ENCODE data around the gene AUTS2. TPM values are rescaled to one million over a fixed set of nuclear protein-coding genes. Genes with fewer than 3 reads are reported as not detected.

Gene AUTS2
- total RNA-seq, 1 donor from 2014 or later, result 56.0 TPM

DNA sequence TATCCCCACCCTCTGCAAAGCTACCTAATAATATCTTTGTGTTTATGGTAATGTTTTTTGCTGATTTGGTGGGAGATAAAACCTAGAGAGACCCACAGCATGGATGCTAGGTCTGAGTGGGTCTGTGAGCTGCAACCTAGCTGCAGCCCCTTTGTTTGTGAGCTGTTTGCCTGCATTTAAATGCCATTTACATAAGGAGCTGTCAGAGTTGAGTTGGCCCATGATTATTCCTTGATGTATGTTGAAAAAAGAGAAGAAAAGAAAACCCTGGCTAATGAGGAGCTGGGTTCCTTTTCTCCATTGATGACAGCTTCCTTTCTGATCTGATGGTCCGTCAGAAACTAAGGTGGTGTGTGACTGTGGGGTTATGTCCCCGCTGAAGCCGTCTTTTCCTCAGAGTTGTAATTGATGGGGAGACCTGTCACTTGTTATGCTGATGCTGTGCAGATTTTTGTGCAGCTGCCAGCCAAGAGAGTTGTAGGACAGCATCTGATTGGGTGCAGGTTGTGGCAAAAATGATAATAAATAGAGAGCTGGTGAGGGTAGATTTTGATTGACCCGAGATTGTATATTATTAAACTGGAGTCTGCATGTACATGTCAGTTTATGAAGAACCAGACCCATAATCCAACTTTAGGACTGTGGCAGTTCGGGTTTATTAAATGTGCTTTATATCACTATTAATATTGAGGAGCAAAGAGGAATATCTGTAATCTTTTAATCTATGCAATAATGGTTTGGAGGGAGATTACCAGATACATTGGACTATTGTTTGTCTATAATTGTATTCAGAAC is 219.8 kb downstream of the AUTS2 start:
- no peaks in the 10 kb centered on the region for H3K27me3 ChIP-seq
- H3K9me3 ChIP-seq, result no peaks in the 10 kb centered on the region
- no peak for TF ChIP-seq CTCF (IDR thresholded peaks at IDR 0.05)
- no peaks in the 10 kb centered on the region for H3K36me3 ChIP-seq
- DNase-seq, result no peak
- no peak overlapping the region for H3K4me3 ChIP-seq
- H3K4me1 ChIP-seq, result peaks cover 19% of the 10 kb centered on the region
- no peak for ATAC-seq
- no peak overlapping the region for H3K27ac ChIP-seq
- intact Hi-C loops (cut with DNase I), result no loop called here

DNA sequence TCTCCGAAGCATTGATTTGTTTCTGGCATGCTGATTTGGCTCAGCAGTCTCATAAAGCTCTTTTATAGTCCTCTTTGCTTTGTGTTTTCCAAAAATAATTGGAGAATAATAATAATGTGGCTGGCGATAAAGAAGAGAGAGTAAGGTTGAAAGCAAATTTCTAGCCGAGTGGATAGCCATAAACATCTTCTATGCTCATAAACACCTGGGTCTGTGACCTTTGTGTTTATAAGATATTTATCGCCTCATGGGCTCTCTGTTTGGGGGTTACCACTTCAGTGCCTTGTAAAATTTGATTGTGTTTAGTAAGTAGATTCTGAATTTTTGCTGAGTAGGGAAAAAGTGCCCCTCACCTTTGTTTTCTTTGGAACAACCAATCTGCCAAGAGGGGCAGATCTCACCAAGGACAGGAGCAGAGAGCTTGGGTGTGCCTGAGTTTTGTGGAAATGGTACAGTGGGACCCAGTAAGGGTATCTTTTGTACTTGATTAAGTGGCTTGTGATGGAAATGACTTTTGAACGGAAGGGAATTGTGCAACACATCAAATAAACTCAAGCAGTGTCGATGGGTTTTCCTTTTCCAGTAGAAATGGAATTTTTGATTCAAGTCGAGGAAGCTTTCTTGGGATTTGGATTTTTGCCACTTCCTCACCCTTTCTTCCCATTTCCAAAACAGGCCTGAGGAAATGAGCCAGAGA is 220.5 kb downstream of the AUTS2 start:
- no peak for DNase-seq
- intact Hi-C loops (cut with DNase I), result no loop called here
- H3K4me1 ChIP-seq, result peaks cover 19% of the 10 kb centered on the region

DNA sequence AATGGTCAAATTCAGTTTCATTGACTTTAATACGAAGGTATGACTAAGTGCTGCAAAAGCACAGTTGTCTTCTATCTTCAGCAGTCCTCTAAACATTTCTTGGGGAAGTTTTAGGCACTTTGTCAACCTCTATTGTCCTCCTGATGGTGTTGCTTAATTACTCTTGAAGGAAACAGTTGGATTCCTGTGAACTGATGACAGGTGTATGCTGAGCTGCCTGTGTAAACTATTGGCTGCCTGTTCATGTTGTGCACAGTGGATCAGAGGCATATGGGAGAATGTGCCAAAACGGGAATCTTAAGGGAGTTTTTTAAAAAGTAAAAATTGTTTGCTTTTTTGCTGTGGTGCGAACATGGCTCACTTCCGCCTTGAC is 221.0 kb downstream of the AUTS2 start:
- intact Hi-C loops (cut with DNase I), result no loop called here
- no peak for DNase-seq
- H3K27ac ChIP-seq, result no peak overlapping the region
- no peaks in the 10 kb centered on the region for H3K9me3 ChIP-seq
- ATAC-seq, result peak; percentile 61
- H3K27me3 ChIP-seq, result no peaks in the 10 kb centered on the region
- H3K36me3 ChIP-seq, result no peaks in the 10 kb centered on the region
- peaks cover 18% of the 10 kb centered on the region for H3K4me1 ChIP-seq
- no peak for TF ChIP-seq CTCF (IDR thresholded peaks at IDR 0.05)
- no peak overlapping the region for H3K4me3 ChIP-seq

More for the DNA sequence above, 220.5 kb downstream of the AUTS2 start:
- TF ChIP-seq CTCF (IDR thresholded peaks at IDR 0.05), result no peak
- H3K27ac ChIP-seq, result no peak overlapping the region
- H3K27me3 ChIP-seq, result no peaks in the 10 kb centered on the region
- peak; percentile 32 for ATAC-seq
- no peaks in the 10 kb centered on the region for H3K36me3 ChIP-seq
- H3K9me3 ChIP-seq, result no peaks in the 10 kb centered on the region
- no peak overlapping the region for H3K4me3 ChIP-seq

- Histone ChIP-seq H3K36me3 (no peaks in the 10 kb centered on the region), H3K4me1 (peaks cover 19% of the 10 kb centered on the region), H3K9me3 (no peaks in the 10 kb centered on the region), H3K27me3 (no peaks in the 10 kb centered on the region), H3K27ac (no peak overlapping the region), H3K4me3 (no peak overlapping the region)
- TF ChIP-seq CTCF (IDR thresholded peaks at IDR 0.05), result no peak
- ATAC-seq (peak; percentile 20), DNase-seq (no peak)
- intact Hi-C loops (cut with DNase I), result no loop called here
Observed at GRCh38 chr7:69820479-69821192, 222.4 kb downstream of the AUTS2 start.

GRCh38 chr7:69822386-69822785 is 224.1 kb downstream of the AUTS2 start:
- DNase-seq, result no peak
- peaks cover 28% of the 10 kb centered on the region for H3K4me1 ChIP-seq
- no peak for TF ChIP-seq CTCF (IDR thresholded peaks at IDR 0.05)

More at GRCh38 chr7:69822386-69822785, 224.1 kb downstream of the AUTS2 start:
- intact Hi-C loops (cut with DNase I), result no loop called here
- H3K27me3 ChIP-seq, result no peaks in the 10 kb centered on the region
- no peak overlapping the region for H3K27ac ChIP-seq
- no peaks in the 10 kb centered on the region for H3K9me3 ChIP-seq
- no peak for ATAC-seq
- no peak overlapping the region for H3K4me3 ChIP-seq
- no peaks in the 10 kb centered on the region for H3K36me3 ChIP-seq
